ENCODE data around the gene ZNF611. TPM values are rescaled to one million over a fixed set of nuclear protein-coding genes. Genes with fewer than 3 reads are reported as not detected.

ZNF611 gene
- total and polyA plus RNA-seq, 9 of the 15 experiments (the other 6 are each of a cell fraction or from before 2014, with no cell fraction given), result 3.7 to 29.6 (median 12.8) TPM

- TF ChIP-seq BCLAF1 (IDR thresholded peaks at IDR 0.05; ENCODE audit: borderline replicate concordance in 1 of 2, control insufficient read depth in 1 of 2, low read depth in 2 of 2, low read length in 1 of 2) (peak in 1 of 2 experiments; percentile 47; a peak in 1 of 4 replicates), ZNF561 (CRISPR knock-in tag; conservative IDR thresholded peaks at IDR 0.05) (no peak), E2F6 (IDR thresholded peaks at IDR 0.05; ENCODE audit: borderline replicate concordance in 1 of 2, extremely low read depth in 1 of 2, insufficient read depth in 1 of 2, insufficient read length in 1 of 2, low read depth in 1 of 2, low read length in 1 of 2, poor library complexity in 1 of 2, severe bottlenecking in 1 of 2) (peak; percentile 81 to 91), BHLHE40 (IDR thresholded peaks at IDR 0.05; ENCODE audit: low read length) (no peak), CXXC5 (CRISPR knock-in tag; IDR thresholded peaks at IDR 0.05) (peak; percentile 61), ZNF668 (CRISPR knock-in tag; IDR thresholded peaks at IDR 0.05) (no peak), PRDM10 (IDR thresholded peaks at IDR 0.05; ENCODE audit: partially characterized antibody) (peak; percentile 52), STAT6 (CRISPR knock-in tag; IDR thresholded peaks at IDR 0.05) (no peak), ZBTB43 (CRISPR knock-in tag; IDR thresholded peaks at IDR 0.05) (no peak), ESRRA (IDR thresholded peaks at IDR 0.05; ENCODE audit: borderline replicate concordance, low read depth) (peak; percentile 80; the same call in 1 of the 2 replicates), NCOA2 (IDR thresholded peaks at IDR 0.05; ENCODE audit: partially characterized antibody in 2 of 2) (no peak), ZNF644 (tag; IDR thresholded peaks at IDR 0.05; ENCODE audit: low read depth) (0 out of 2 replicates have a peak, but pooled peaks have one; percentile 24)
These were observed 44.3 kb downstream of the ZNF611 start (continued) for GRCh38 chr19:52690369-52691214.

Measured in K562 (cell line).